ENCODE results near the gene HLCS. TPM values are rescaled to one million over a fixed set of nuclear protein-coding genes. Genes with fewer than 3 reads are reported as not detected.

The HLCS gene
- total and polyA plus RNA-seq, 2 donors (not counting 3 experiments of a cell fraction or from before 2014, with no cell fraction given) = 6.7 to 17.2 TPM

DNA sequence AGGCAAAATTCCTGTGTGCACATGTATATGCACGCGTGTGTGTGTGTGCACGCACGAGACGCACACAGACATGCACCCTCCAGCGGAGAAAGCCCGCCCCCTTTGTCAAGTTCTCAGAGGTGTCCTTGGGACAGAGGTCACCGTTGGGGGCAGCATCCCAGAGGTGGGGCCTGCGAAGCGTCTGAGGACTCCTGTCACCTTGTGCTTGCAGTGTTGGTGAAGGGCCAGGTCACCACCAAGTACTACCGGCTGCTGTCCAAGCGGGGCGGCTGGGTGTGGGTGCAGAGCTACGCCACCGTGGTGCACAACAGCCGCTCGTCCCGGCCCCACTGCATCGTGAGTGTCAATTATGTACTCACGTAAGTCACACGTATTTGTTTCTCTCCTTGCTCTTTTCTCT is 225.0 kb downstream of the HLCS start:
- H3K4me3 ChIP-seq (replicated peaks in 1 of 3; ENCODE audit: insufficient read depth in 1 of 3, low read depth in 1 of 3, low read length in 3 of 3) = no peak overlapping the region
- no peaks in the 10 kb centered on the region for H3K36me3 ChIP-seq (ENCODE audit: control insufficient read depth in 2 of 2, extremely low read depth in 1 of 2, insufficient read depth in 2 of 2, low read length in 2 of 2)
- H3K9me1 ChIP-seq (replicated peaks; ENCODE audit: control insufficient read depth, extremely low read depth, insufficient read depth, low read length) = no peaks in the 10 kb centered on the region
- POLR2A ChIA-PET = no interaction called here
- no peak overlapping the region for H3K27ac ChIP-seq (ENCODE audit: insufficient read depth, low read depth, low read length)
- dilution Hi-C loops (cut with MboI; ENCODE audit: extremely low pct_ligation_motif_present, low sequenced_read_pairs) (no loop called here), intact Hi-C loops (cut with micrococcal nuclease) (no loop called here)
- H4K20me1 ChIP-seq (replicated peaks; ENCODE audit: control insufficient read depth, extremely low read depth, insufficient read depth, low read length) = no peaks in the 10 kb centered on the region
- BruUV-seq (replicated peaks) = no TSS peak
- DNase-seq (ENCODE audit: low read depth, low spot score) = no peak
- no peaks in the 10 kb centered on the region for H3K9me3 ChIP-seq (replicated peaks; ENCODE audit: control insufficient read depth, insufficient read depth, low read length)
- CTCF ChIA-PET = interaction anchor here (1.4 kb wide), 1 partner anchor 113 kb away, joined by 3 read pairs; no protein-coding TSS in a partner anchor
- H3K79me2 ChIP-seq (ENCODE audit: control insufficient read depth, insufficient read depth, low read length) = no peaks in the 10 kb centered on the region
- H3K27me3 ChIP-seq (ENCODE audit: control insufficient read depth in 2 of 2, insufficient read depth in 2 of 2, low read length in 2 of 2) = peaks cover 0 to 8% of the 10 kb centered on the region in 2 experiments
- H3K4me1 ChIP-seq (ENCODE audit: control insufficient read depth, extremely low read depth, insufficient read depth, low read length) = no peaks in the 10 kb centered on the region
- H3K9ac ChIP-seq (replicated peaks; ENCODE audit: extremely low read depth, insufficient read depth, low read length) = no peak overlapping the region
- no peak overlapping the region for H3K4me2 ChIP-seq (ENCODE audit: insufficient read depth, low read length)
- FAIRE-seq = no peak
- TF ChIP-seq JUN (IDR thresholded peaks at IDR 0.05; ENCODE audit: borderline replicate concordance, insufficient read depth, insufficient read length, low read depth) = no peak
- TF ChIP-seq MAX (IDR thresholded peaks at IDR 0.05; ENCODE audit: insufficient read depth, insufficient read length) = no peak
- no peak for TF ChIP-seq POLR2A (IDR thresholded peaks at IDR 0.05; ENCODE audit: low read depth, low read length)
- no peak for TF ChIP-seq MYC (IDR thresholded peaks at IDR 0.05; ENCODE audit: low read depth, low read length)
- TF ChIP-seq EZH2 (IDR thresholded peaks at IDR 0.05; ENCODE audit: borderline replicate concordance, low read depth, low read length, severe bottlenecking) = no peak
- TF ChIP-seq, protein P1, sequence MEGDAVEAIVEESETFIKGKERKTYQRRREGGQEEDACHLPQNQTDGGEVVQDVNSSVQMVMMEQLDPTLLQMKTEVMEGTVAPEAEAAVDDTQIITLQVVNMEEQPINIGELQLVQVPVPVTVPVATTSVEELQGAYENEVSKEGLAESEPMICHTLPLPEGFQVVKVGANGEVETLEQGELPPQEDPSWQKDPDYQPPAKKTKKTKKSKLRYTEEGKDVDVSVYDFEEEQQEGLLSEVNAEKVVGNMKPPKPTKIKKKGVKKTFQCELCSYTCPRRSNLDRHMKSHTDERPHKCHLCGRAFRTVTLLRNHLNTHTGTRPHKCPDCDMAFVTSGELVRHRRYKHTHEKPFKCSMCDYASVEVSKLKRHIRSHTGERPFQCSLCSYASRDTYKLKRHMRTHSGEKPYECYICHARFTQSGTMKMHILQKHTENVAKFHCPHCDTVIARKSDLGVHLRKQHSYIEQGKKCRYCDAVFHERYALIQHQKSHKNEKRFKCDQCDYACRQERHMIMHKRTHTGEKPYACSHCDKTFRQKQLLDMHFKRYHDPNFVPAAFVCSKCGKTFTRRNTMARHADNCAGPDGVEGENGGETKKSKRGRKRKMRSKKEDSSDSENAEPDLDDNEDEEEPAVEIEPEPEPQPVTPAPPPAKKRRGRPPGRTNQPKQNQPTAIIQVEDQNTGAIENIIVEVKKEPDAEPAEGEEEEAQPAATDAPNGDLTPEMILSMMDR (IDR thresholded peaks at IDR 0.05; ENCODE audit: extremely low read depth in 1 of 2, insufficient read depth in 1 of 2, low read depth in 1 of 2, low read length in 2 of 2) = no peak
- H2AFZ ChIP-seq (ENCODE audit: low read depth, low read length) = no peak overlapping the region

Data from endothelial cell of umbilical vein (primary cell).